Hematopoietic multipotent progenitor cell (in vitro differentiated cells): ENCODE measurements around the gene CDYL. TPM values are rescaled to one million over a fixed set of nuclear protein-coding genes. Genes with fewer than 3 reads are reported as not detected.

Experiments used
- DNase-seq, 3 donors: peaks; one replicate each; pipeline ENCODE4 v3.0.0-alpha.2; 2011 to 2015; ENCODE audit warnings: low read depth in 2 of 3, low spot score in 2 of 3
- total RNA-seq: library from RNA; depleted of rRNA; stranded (reverse); fragments of >200 nt; gene quantifications from one replicate; pipeline ENCODE4 v1.2.3, GENCODE V29; 2012

Gene CDYL
- 53.1 TPM for total RNA-seq

GRCh38 chr6:4776131-4776492, at the start of gene CDYL:
TSS of gene CDYL (plus strand) at chr6:4776404. CDS start at chr6:4776784, 380 bp downstream.
- peak; percentile 77 to 94 (median 90) for DNase-seq

GRCh38 chr6:4726645-4727044, 49.6 kb upstream of the CDYL start:
- DNase-seq = no peak

GRCh38 chr6:4727217-4727616, 49.0 kb upstream of the CDYL start:
- DNase-seq = no peak

GRCh38 chr6:4727671-4728435, 48.4 kb upstream of the CDYL start:
- peak in 2 of 3 donors; percentile 59 to 77 for DNase-seq

- DNase-seq = no peak
Observed at GRCh38 chr6:4728436-4728769, 47.8 kb upstream of the CDYL start.

- no peak for DNase-seq
Observed at GRCh38 chr6:4728926-4729325, 47.3 kb upstream of the CDYL start.

GRCh38 chr6:4731996-4732395, 44.2 kb upstream of the CDYL start:
- no peak for DNase-seq

GRCh38 chr6:4732691-4733315, 43.4 kb upstream of the CDYL start:
- no peak for DNase-seq

- no peak for DNase-seq
Observed at GRCh38 chr6:4736371-4736873, 39.8 kb upstream of the CDYL start.

- DNase-seq = no peak
Observed at GRCh38 chr6:4740032-4740431, 36.2 kb upstream of the CDYL start.

GRCh38 chr6:4743062-4743461, 33.1 kb upstream of the CDYL start:
- DNase-seq = no peak

- no peak for DNase-seq
Observed at GRCh38 chr6:4743926-4744325, 32.3 kb upstream of the CDYL start.

- DNase-seq = no peak
Observed at GRCh38 chr6:4747588-4747987, 28.6 kb upstream of the CDYL start.

- DNase-seq = no peak
Observed at GRCh38 chr6:4751823-4752464, 24.3 kb upstream of the CDYL start.

- DNase-seq = no peak
Observed at GRCh38 chr6:4756247-4756646, 20.0 kb upstream of the CDYL start.

- no peak for DNase-seq
Observed at GRCh38 chr6:4759997-4760396, 16.2 kb upstream of the CDYL start.

GRCh38 chr6:4760773-4761172, 15.4 kb upstream of the CDYL start:
- no peak for DNase-seq

GRCh38 chr6:4762294-4762693, 13.9 kb upstream of the CDYL start:
- no peak for DNase-seq

GRCh38 chr6:4763921-4764320, 12.3 kb upstream of the CDYL start:
- no peak for DNase-seq

- DNase-seq = no peak
Observed at GRCh38 chr6:4768815-4769214, 7.4 kb upstream of the CDYL start.

- DNase-seq = no peak
Observed at GRCh38 chr6:4772750-4773149, 3.5 kb upstream of the CDYL start.

- DNase-seq = no peak
Observed at GRCh38 chr6:4773181-4773580, 3.0 kb upstream of the CDYL start.
